Activated T-cell treated with anti-CD3 and anti-CD28 coated beads for 1 hour (primary cell): ENCODE results near the gene TMCC3.
"Not testable (repeated sequence)": the region's sequence is repeated elsewhere in the genome, so short reads cannot be mapped to it uniquely, and the experiment has no call there.

Source experiments
- DNase-seq: peaks from one replicate; pipeline ENCODE4 v3.0.0-alpha.2; 2020; ENCODE audit warnings: low read depth

Gene TMCC3

GRCh38 chr12:94565683-94566082 lies 84.7 kb downstream of the TMCC3 start:
- DNase-seq = no peak

- no peak for DNase-seq
Measured at GRCh38 chr12:94563286-94563685, 87.1 kb downstream of the TMCC3 start.

GRCh38 chr12:94561943-94562411 lies 88.4 kb downstream of the TMCC3 start:
- no peak for DNase-seq

GRCh38 chr12:94560431-94561221 lies 89.7 kb downstream of the TMCC3 start:
- no peak for DNase-seq

- no peak for DNase-seq
Measured at GRCh38 chr12:94558612-94559011, 91.7 kb downstream of the TMCC3 start.

GRCh38 chr12:94557746-94558295 lies 92.5 kb downstream of the TMCC3 start:
- no peak for DNase-seq

- DNase-seq = no peak
Measured at GRCh38 chr12:94555687-94556086, 94.7 kb downstream of the TMCC3 start.

GRCh38 chr12:94553875-94554274 lies 96.5 kb downstream of the TMCC3 start:
- no peak for DNase-seq

GRCh38 chr12:94553130-94553519 lies 97.2 kb downstream of the TMCC3 start:
- DNase-seq = no peak

GRCh38 chr12:94551810-94552209 lies 98.5 kb downstream of the TMCC3 start:
- DNase-seq = no peak

- no peak for DNase-seq
Measured at GRCh38 chr12:94550964-94551363, 99.4 kb downstream of the TMCC3 start.

GRCh38 chr12:94548833-94549232 lies 101.5 kb downstream of the TMCC3 start:
- DNase-seq = not testable (repeated sequence)

- no peak for DNase-seq
Measured at GRCh38 chr12:94545935-94546771, 104.2 kb downstream of the TMCC3 start.

GRCh38 chr12:94544355-94544754 lies 106.0 kb downstream of the TMCC3 start:
- no peak for DNase-seq

- DNase-seq = no peak
Measured at GRCh38 chr12:94538318-94538717, 112.0 kb downstream of the TMCC3 start.

GRCh38 chr12:94536040-94536965 lies 114.1 kb downstream of the TMCC3 start:
- DNase-seq = no peak

- no peak for DNase-seq
Measured at GRCh38 chr12:94535510-94535921, 114.8 kb downstream of the TMCC3 start.

GRCh38 chr12:94534774-94535509 lies 115.4 kb downstream of the TMCC3 start:
- DNase-seq = no peak

GRCh38 chr12:94534278-94534677 lies 116.1 kb downstream of the TMCC3 start:
- DNase-seq = no peak

- DNase-seq = peak; percentile 61
Measured at GRCh38 chr12:94532490-94533422, 117.6 kb downstream of the TMCC3 start.
